Neural cell (in vitro differentiated cells): ENCODE data around the gene S100B. TPM values are rescaled to one million over a fixed set of nuclear protein-coding genes. Genes with fewer than 3 reads are reported as not detected.

ENCODE experiments used
- H2AFZ ChIP-seq: fragments of 200-600, 300-800 bp; sonication (generic), shearing (Covaris generic); 2 replicates; pipeline ENCODE4 v1.6.0; 2014; ENCODE audit warnings: low read depth, mild to moderate bottlenecking, antibody characterized with exemption, low read length, moderate library complexity
- H3F3A ChIP-seq: fragments of 200-600 bp; shearing (Covaris generic); 2 replicates; pipeline ENCODE4 v1.6.1; 2016; ENCODE audit warnings: mild to moderate bottlenecking, moderate library complexity, mixed read lengths, antibody characterized with exemption, low read length; ENCODE audit not compliant: insufficient read depth, poor library complexity, severe bottlenecking
- H3K27ac ChIP-seq: fragments of 200-600, 300-800 bp; sonication (generic), shearing (Covaris generic); 2 replicates; pipeline ENCODE4 v1.5.1; 2014; ENCODE audit warnings: mild to moderate bottlenecking, low read length, moderate library complexity
- H3K27me3 ChIP-seq: fragments of 300-800, 200-600 bp; sonication (generic), shearing (Covaris generic); 2 replicates; pipeline ENCODE4 v1.6.0; 2014; ENCODE audit warnings: mild to moderate bottlenecking, low read depth, low read length, moderate library complexity; ENCODE audit not compliant: insufficient read depth
- H3K36me3 ChIP-seq: fragments of 300-800, 200-600 bp; sonication (generic), shearing (Covaris generic); 2 replicates; pipeline ENCODE4 v1.5.1; 2014; ENCODE audit warnings: mild to moderate bottlenecking, antibody characterized with exemption, low read length, moderate library complexity; ENCODE audit not compliant: insufficient read depth
- H3K4me2 ChIP-seq: fragments of 300-800, 200-600 bp; sonication (generic), shearing (Covaris generic); 2 replicates; pipeline ENCODE4 v1.6.0; 2014; ENCODE audit warnings: mild to moderate bottlenecking, low read length
- H3K4me3 ChIP-seq: fragments of 300-800, 200-600 bp; sonication (generic), shearing (Covaris generic); 2 replicates; pipeline ENCODE4 v1.5.1; 2014; ENCODE audit warnings: mild to moderate bottlenecking, low read length, moderate library complexity
- H3K79me2 ChIP-seq: fragments of 200-600 bp; shearing (Covaris generic); replicated peaks from 2 replicates; pipeline ENCODE4 v1.6.0; 2014; ENCODE audit warnings: mild to moderate bottlenecking, low read length, moderate library complexity; ENCODE audit not compliant: insufficient read depth
- H3K9ac ChIP-seq: fragments of 300-800, 200-600 bp; sonication (generic), shearing (Covaris generic); 2 replicates; pipeline ENCODE4 v1.6.1; 2016; ENCODE audit warnings: mild to moderate bottlenecking, low read length, mixed read lengths
- H3K9me2 ChIP-seq: fragments of 200-600 bp; shearing (Covaris generic); 2 replicates; pipeline ENCODE4 v1.6.1; 2016; ENCODE audit warnings: mild to moderate bottlenecking, low read length, mixed read lengths; ENCODE audit not compliant: insufficient read depth
- H3K9me3 ChIP-seq: fragments of 200-600, 300-800 bp; sonication (generic), shearing (Covaris generic); 2 replicates; pipeline ENCODE4 v1.6.1; 2016; ENCODE audit warnings: mild to moderate bottlenecking, mixed run types, low read length, moderate library complexity, mixed read lengths
- H4K20me1 ChIP-seq: fragments of 200-600 bp; shearing (Covaris generic); 2 replicates; pipeline ENCODE4 v1.6.1; 2016; ENCODE audit warnings: mild to moderate bottlenecking, mixed run types; ENCODE audit not compliant: insufficient read depth
- EP300 ChIP-seq: fragments of 450-650 bp; conservative IDR thresholded peaks from 2 replicates; pipeline ENCODE4 v1.6.1; 2014; ENCODE audit warnings: antibody characterized with exemption, mild to moderate bottlenecking, moderate library complexity; ENCODE audit not compliant: poor library complexity, severe bottlenecking
- EZH2 ChIP-seq: fragments of 200-600, 300-800 bp; shearing (Covaris generic), sonication (generic); IDR thresholded peaks from 2 replicates; pipeline ENCODE4 v1.6.1; 2014; ENCODE audit warnings: antibody characterized with exemption, low read length, borderline replicate concordance, mild to moderate bottlenecking; ENCODE audit not compliant: insufficient read depth, poor library complexity, severe bottlenecking
- MXI1 ChIP-seq: fragments of 450-650 bp; conservative IDR thresholded peaks from 2 replicates; pipeline ENCODE4 v1.6.1; 2014; ENCODE audit warnings: antibody characterized with exemption, mild to moderate bottlenecking; ENCODE audit not compliant: poor library complexity, severe bottlenecking
- POLR2AphosphoS5 ChIP-seq: IDR thresholded peaks from 2 replicates; pipeline ENCODE4 v1.6.1; 2012
- RAD21 ChIP-seq: fragments of 450-650 bp; conservative IDR thresholded peaks from 2 replicates; pipeline ENCODE4 v1.6.1; 2014; ENCODE audit warnings: antibody characterized with exemption, mild to moderate bottlenecking, moderate library complexity
- SMC3 ChIP-seq: fragments of 450-650 bp; conservative IDR thresholded peaks from 2 replicates; pipeline ENCODE4 v1.6.1; 2014; ENCODE audit warnings: antibody characterized with exemption, mild to moderate bottlenecking, moderate library complexity; ENCODE audit not compliant: poor library complexity
- TAF1 ChIP-seq: IDR thresholded peaks from 2 replicates; pipeline ENCODE4 v1.6.1; 2012; ENCODE audit warnings: low read depth
- polyA plus RNA-seq: library from polyadenylated mRNA; depleted of rRNA; stranded (reverse); fragments of >200 nt; gene quantifications from 2 replicates; pipeline ENCODE4 v1.2.3, GENCODE V29; 2014
- TF ChIP-seq, protein P1 (sequence below): fragments of 450-650 bp; IDR thresholded peaks from 2 replicates; pipeline ENCODE4 v1.5.1; 2014; ENCODE audit warnings: antibody characterized with exemption, mild to moderate bottlenecking, moderate library complexity; ENCODE audit not compliant: poor library complexity, severe bottlenecking
- TF ChIP-seq, protein P2 (sequence below): IDR thresholded peaks from 2 replicates; pipeline ENCODE4 v1.6.1; 2012; ENCODE audit warnings: borderline replicate concordance

Gene S100B
- polyA plus RNA-seq, 1 donor from 2014 or later = 1.4 TPM

DNA sequence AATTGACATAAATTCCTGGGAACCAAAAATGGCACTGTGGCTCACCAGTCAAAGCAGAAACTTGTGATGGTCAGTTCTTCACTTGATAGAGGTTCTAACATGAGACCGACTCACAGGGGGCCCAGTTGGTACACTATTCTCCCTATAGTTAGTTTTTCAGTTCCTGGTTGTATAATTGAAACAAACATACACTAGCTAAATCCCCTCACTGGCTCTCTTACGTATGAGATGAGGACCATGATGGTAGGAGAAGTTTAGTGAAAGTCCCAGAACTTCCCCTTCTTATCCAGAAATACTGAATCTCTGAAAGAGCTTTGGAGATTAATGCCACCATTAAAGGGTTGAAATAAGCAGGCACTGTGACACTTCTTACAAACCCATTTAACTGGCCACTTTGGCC lies 2.8 kb upstream of the S100B start:
- no peak overlapping the region for H3K4me3 ChIP-seq
- no peaks in the 10 kb centered on the region for H3K9me2 ChIP-seq
- H3K79me2 ChIP-seq = no peaks in the 10 kb centered on the region
- no peak overlapping the region for H3K4me2 ChIP-seq
- no peaks in the 10 kb centered on the region for H3K36me3 ChIP-seq
- no peak overlapping the region for H2AFZ ChIP-seq
- H3K27ac ChIP-seq = no peak overlapping the region
- H3K9me3 ChIP-seq = no peaks in the 10 kb centered on the region
- no peaks in the 10 kb centered on the region for H3K27me3 ChIP-seq
- no peak overlapping the region for H3K9ac ChIP-seq
- H4K20me1 ChIP-seq = no peaks in the 10 kb centered on the region
- TF ChIP-seq, protein P1, sequence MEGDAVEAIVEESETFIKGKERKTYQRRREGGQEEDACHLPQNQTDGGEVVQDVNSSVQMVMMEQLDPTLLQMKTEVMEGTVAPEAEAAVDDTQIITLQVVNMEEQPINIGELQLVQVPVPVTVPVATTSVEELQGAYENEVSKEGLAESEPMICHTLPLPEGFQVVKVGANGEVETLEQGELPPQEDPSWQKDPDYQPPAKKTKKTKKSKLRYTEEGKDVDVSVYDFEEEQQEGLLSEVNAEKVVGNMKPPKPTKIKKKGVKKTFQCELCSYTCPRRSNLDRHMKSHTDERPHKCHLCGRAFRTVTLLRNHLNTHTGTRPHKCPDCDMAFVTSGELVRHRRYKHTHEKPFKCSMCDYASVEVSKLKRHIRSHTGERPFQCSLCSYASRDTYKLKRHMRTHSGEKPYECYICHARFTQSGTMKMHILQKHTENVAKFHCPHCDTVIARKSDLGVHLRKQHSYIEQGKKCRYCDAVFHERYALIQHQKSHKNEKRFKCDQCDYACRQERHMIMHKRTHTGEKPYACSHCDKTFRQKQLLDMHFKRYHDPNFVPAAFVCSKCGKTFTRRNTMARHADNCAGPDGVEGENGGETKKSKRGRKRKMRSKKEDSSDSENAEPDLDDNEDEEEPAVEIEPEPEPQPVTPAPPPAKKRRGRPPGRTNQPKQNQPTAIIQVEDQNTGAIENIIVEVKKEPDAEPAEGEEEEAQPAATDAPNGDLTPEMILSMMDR = no peak
- no peak for TF ChIP-seq EZH2
- no peak for TF ChIP-seq TAF1
- TF ChIP-seq EP300 = no peak
- TF ChIP-seq POLR2AphosphoS5 = no peak
- no peak for TF ChIP-seq RAD21
- no peak for TF ChIP-seq SMC3
- TF ChIP-seq, protein P2, sequence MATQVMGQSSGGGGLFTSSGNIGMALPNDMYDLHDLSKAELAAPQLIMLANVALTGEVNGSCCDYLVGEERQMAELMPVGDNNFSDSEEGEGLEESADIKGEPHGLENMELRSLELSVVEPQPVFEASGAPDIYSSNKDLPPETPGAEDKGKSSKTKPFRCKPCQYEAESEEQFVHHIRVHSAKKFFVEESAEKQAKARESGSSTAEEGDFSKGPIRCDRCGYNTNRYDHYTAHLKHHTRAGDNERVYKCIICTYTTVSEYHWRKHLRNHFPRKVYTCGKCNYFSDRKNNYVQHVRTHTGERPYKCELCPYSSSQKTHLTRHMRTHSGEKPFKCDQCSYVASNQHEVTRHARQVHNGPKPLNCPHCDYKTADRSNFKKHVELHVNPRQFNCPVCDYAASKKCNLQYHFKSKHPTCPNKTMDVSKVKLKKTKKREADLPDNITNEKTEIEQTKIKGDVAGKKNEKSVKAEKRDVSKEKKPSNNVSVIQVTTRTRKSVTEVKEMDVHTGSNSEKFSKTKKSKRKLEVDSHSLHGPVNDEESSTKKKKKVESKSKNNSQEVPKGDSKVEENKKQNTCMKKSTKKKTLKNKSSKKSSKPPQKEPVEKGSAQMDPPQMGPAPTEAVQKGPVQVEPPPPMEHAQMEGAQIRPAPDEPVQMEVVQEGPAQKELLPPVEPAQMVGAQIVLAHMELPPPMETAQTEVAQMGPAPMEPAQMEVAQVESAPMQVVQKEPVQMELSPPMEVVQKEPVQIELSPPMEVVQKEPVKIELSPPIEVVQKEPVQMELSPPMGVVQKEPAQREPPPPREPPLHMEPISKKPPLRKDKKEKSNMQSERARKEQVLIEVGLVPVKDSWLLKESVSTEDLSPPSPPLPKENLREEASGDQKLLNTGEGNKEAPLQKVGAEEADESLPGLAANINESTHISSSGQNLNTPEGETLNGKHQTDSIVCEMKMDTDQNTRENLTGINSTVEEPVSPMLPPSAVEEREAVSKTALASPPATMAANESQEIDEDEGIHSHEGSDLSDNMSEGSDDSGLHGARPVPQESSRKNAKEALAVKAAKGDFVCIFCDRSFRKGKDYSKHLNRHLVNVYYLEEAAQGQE = no peak
- no peak for TF ChIP-seq MXI1
- no peaks in the 10 kb centered on the region for H3F3A ChIP-seq

DNA sequence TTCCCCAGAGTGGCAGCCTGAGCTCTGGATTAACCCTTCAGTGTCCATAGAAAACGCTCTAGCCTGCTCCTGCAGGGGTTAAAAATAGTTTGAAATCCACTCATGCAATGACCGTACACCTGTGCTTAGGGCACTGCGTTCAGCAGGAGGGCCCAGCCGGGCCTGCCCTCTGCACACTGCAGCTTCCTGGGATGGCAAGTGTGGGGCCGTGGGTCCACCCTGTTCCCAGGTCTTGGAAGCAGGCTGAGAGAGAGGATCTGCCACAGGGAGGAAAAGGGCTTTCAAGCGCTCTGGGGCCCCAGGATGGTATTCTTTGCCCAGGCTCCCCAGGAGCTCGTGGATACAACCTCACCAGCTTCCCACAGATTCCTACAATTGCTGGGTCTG lies 1.5 kb upstream of the S100B start:
- Histone ChIP-seq H3K9me2 (no peaks in the 10 kb centered on the region), H3K4me2 (no peak overlapping the region), H3K9ac (no peak overlapping the region), H4K20me1 (no peaks in the 10 kb centered on the region), H3K36me3 (no peaks in the 10 kb centered on the region), H2AFZ (no peak overlapping the region), H3K79me2 (no peaks in the 10 kb centered on the region), H3K27me3 (no peaks in the 10 kb centered on the region), H3K4me3 (no peak overlapping the region), H3K9me3 (no peaks in the 10 kb centered on the region), H3K27ac (no peak overlapping the region), H3F3A (no peaks in the 10 kb centered on the region)
- TF ChIP-seq, protein P1 = no peak
- TF ChIP-seq EZH2 (no peak), RAD21 (no peak), EP300 (no peak), TAF1 (no peak), SMC3 (no peak)
